Measurements from ENCODE around the gene PHLDA1.

Gene PHLDA1

GRCh38 chr12:76031414-76032042 lies at the start of gene PHLDA1:
TSS of gene PHLDA1 (minus strand) at chr12:76031776.
- no peak for FAIRE-seq

GRCh38 chr12:76080729-76081415 lies 49.3 kb upstream of the PHLDA1 start:
- FAIRE-seq = no peak

GRCh38 chr12:76080017-76080728 lies 48.6 kb upstream of the PHLDA1 start:
- FAIRE-seq = no peak

GRCh38 chr12:76078748-76079147 lies 47.2 kb upstream of the PHLDA1 start:
- FAIRE-seq = no peak

- no peak for FAIRE-seq
Observed at GRCh38 chr12:76075448-76075847, 43.9 kb upstream of the PHLDA1 start.

- no peak for FAIRE-seq
Observed at GRCh38 chr12:76074701-76075336, 43.2 kb upstream of the PHLDA1 start.

- no peak for FAIRE-seq
Observed at GRCh38 chr12:76073561-76073960, 42.0 kb upstream of the PHLDA1 start.

- no peak for FAIRE-seq
Observed at GRCh38 chr12:76072568-76072967, 41.0 kb upstream of the PHLDA1 start.

- FAIRE-seq = no peak
Observed at GRCh38 chr12:76069339-76069738, 37.8 kb upstream of the PHLDA1 start.

- FAIRE-seq = no peak
Observed at GRCh38 chr12:76065917-76066316, 34.3 kb upstream of the PHLDA1 start.

GRCh38 chr12:76064904-76065303 lies 33.3 kb upstream of the PHLDA1 start:
- no peak for FAIRE-seq

- no peak for FAIRE-seq
Observed at GRCh38 chr12:76060111-76060510, 28.5 kb upstream of the PHLDA1 start.

- no peak for FAIRE-seq
Observed at GRCh38 chr12:76057326-76057725, 25.8 kb upstream of the PHLDA1 start.

- no peak for FAIRE-seq
Observed at GRCh38 chr12:76055393-76055792, 23.8 kb upstream of the PHLDA1 start.

GRCh38 chr12:76049575-76050251 lies 18.1 kb upstream of the PHLDA1 start:
- FAIRE-seq = no peak

GRCh38 chr12:76047742-76048141 lies 16.2 kb upstream of the PHLDA1 start:
- FAIRE-seq = no peak

- no peak for FAIRE-seq
Observed at GRCh38 chr12:76047060-76047459, 15.5 kb upstream of the PHLDA1 start.

- no peak for FAIRE-seq
Observed at GRCh38 chr12:76043377-76043776, 11.8 kb upstream of the PHLDA1 start.

- no peak for FAIRE-seq
Observed at GRCh38 chr12:76042147-76042546, 10.6 kb upstream of the PHLDA1 start.

- no peak for FAIRE-seq
Observed at GRCh38 chr12:76041406-76041805, 9.8 kb upstream of the PHLDA1 start.

GRCh38 chr12:76040461-76040860 lies 8.9 kb upstream of the PHLDA1 start:
- FAIRE-seq = no peak

- no peak for FAIRE-seq
Observed at GRCh38 chr12:76038176-76038575, 6.6 kb upstream of the PHLDA1 start.

Data from colon (tissue), 2 donors.